IMR-90 (cell line): Measurements from ENCODE around the gene MMRN1. TPM values are rescaled to one million over a fixed set of nuclear protein-coding genes. Genes with fewer than 3 reads are reported as not detected.

Source experiments
- ATAC-seq: fragments of 200-7000 bp; cut with Tn5 transposase; 2 replicates; pipeline ENCODE4 v1.9.1; 2020; ENCODE audit warnings: low read depth, mild to moderate bottlenecking, moderate library complexity
- BruUV-seq: library from RNA; stranded (reverse); fragments of 400-500 nt; replicated peaks from 2 replicates; lab custom pipeline; 2021; lab: Mats Ljungman, UMichigan
- CTCF ChIA-PET: fragments of 300-600 bp; formaldehyde crosslinking; extraction: SDS; loops from one replicate; lab custom pipeline; 2021; ENCODE audit warnings: antibody characterized with exemption; lab: Yijun Ruan, JAX
- POLR2A ChIA-PET: fragments of 300-600 bp; sonication (Branson Sonifier 250); formaldehyde crosslinking; loops from one replicate; lab custom pipeline; 2022; ENCODE audit warnings: antibody characterized with exemption; ENCODE audit not compliant: unreplicated experiment; lab: Charles Lee
- DNase-seq: peaks from one replicate; pipeline ENCODE4 v3.0.0; 2013
- H2AFZ ChIP-seq: replicated peaks from 2 replicates; pipeline ENCODE3; 2013; ENCODE audit warnings: low read length, mild to moderate bottlenecking; ENCODE audit not compliant: poor library complexity
- H2AK5ac ChIP-seq: 2 replicates; pipeline ENCODE4 v1.6.1; 2013; ENCODE audit warnings: low read depth, low read length, inconsistent platforms
- H2AK9ac ChIP-seq: replicated peaks from 2 replicates; pipeline ENCODE3; 2013; ENCODE audit warnings: mild to moderate bottlenecking, low read depth, low read length, moderate library complexity; ENCODE audit not compliant: poor library complexity
- H2BK120ac ChIP-seq: 2 replicates; pipeline ENCODE4 v1.6.1; 2013; ENCODE audit warnings: low read depth, low read length, inconsistent platforms
- H2BK15ac ChIP-seq: 3 replicates; pipeline ENCODE4 v1.6.1; 2013; ENCODE audit warnings: low read depth, low read length, inconsistent platforms
- H2BK20ac ChIP-seq: 2 replicates; pipeline ENCODE4 v1.6.1; 2013; ENCODE audit warnings: low read depth, mild to moderate bottlenecking, inconsistent platforms, low read length, moderate library complexity
- H2BK5ac ChIP-seq: 2 replicates; pipeline ENCODE4 v1.6.1; 2013; ENCODE audit warnings: mild to moderate bottlenecking, low read depth, low read length, inconsistent platforms; ENCODE audit not compliant: poor library complexity, severe bottlenecking
- H3K14ac ChIP-seq: replicated peaks from 2 replicates; pipeline ENCODE4 v1.6.1; 2013; ENCODE audit warnings: low read depth, low read length, inconsistent platforms
- H3K18ac ChIP-seq: 2 replicates; pipeline ENCODE4 v1.6.1; 2013; ENCODE audit warnings: low read depth, low read length, control low read depth
- H3K23ac ChIP-seq: 2 replicates; pipeline ENCODE4 v1.6.1; 2013; ENCODE audit warnings: low read depth, low read length, inconsistent platforms
- H3K27ac ChIP-seq: 2 replicates; pipeline ENCODE4 v1.5.1; 2013; ENCODE audit warnings: mild to moderate bottlenecking, control low read depth, low read length; ENCODE audit not compliant: insufficient read depth
- H3K27me3 ChIP-seq: 2 replicates; pipeline ENCODE4 v1.6.1; 2013; ENCODE audit warnings: low read length; ENCODE audit not compliant: control insufficient read depth, insufficient read depth
- H3K36me3 ChIP-seq: 2 replicates; pipeline ENCODE4 v1.6.1; 2013; ENCODE audit warnings: low read length, mixed read lengths; ENCODE audit not compliant: control insufficient read depth, insufficient read depth
- H3K4ac ChIP-seq: 2 replicates; pipeline ENCODE4 v1.6.1; 2013; ENCODE audit warnings: low read depth, low read length, inconsistent platforms
- H3K4me1 ChIP-seq: 2 replicates; pipeline ENCODE4 v1.6.1; 2013; ENCODE audit warnings: low read length, mixed read lengths; ENCODE audit not compliant: control insufficient read depth, insufficient read depth
- H3K4me2 ChIP-seq: 2 replicates; pipeline ENCODE4 v1.6.1; 2013; ENCODE audit warnings: low read depth, mild to moderate bottlenecking, control low read depth, low read length, moderate library complexity
- H3K4me3 ChIP-seq: 2 replicates; pipeline ENCODE4 v1.5.1; 2013; ENCODE audit warnings: low read depth, mild to moderate bottlenecking, control low read depth, low read length, moderate library complexity; ENCODE audit not compliant: insufficient read depth
- H3K56ac ChIP-seq: 2 replicates; pipeline ENCODE4 v1.6.1; 2013; ENCODE audit warnings: low read length, inconsistent platforms; ENCODE audit not compliant: insufficient read depth; ENCODE audit errors: extremely low read depth
- H3K79me1 ChIP-seq, 2 experiments: 2 replicates each; pipeline ENCODE4 v1.6.1; 2013; ENCODE audit warnings: low read length in 2 of 2, inconsistent platforms in 1 of 2, low read depth in 1 of 2
- H3K9ac ChIP-seq: 2 replicates; pipeline ENCODE4 v1.6.1; 2013; ENCODE audit warnings: low read depth, low read length, control low read depth
- H3K9me1 ChIP-seq: 2 replicates; pipeline ENCODE4 v1.6.1; 2013; ENCODE audit warnings: low read length, inconsistent platforms; ENCODE audit not compliant: insufficient read depth
- H3K9me3 ChIP-seq: 2 replicates; pipeline ENCODE4 v1.6.1; 2013; ENCODE audit warnings: low read length; ENCODE audit not compliant: control insufficient read depth, insufficient read depth
- H4K20me1 ChIP-seq: 2 replicates; pipeline ENCODE4 v1.6.1; 2013; ENCODE audit warnings: low read length, inconsistent platforms; ENCODE audit not compliant: insufficient read depth
- H4K5ac ChIP-seq: 2 replicates; pipeline ENCODE4 v1.6.1; 2013; ENCODE audit warnings: mild to moderate bottlenecking, low read depth, low read length, control low read depth
- H4K8ac ChIP-seq, 2 experiments: 2 replicates each; pipeline ENCODE4 v1.6.1; 2013; ENCODE audit warnings: low read depth in 2 of 2, low read length in 2 of 2, control low read depth in 1 of 2, inconsistent platforms in 1 of 2
- H4K91ac ChIP-seq: 2 replicates; pipeline ENCODE4 v1.6.1; 2013; ENCODE audit warnings: low read depth, low read length, inconsistent platforms; ENCODE audit not compliant: insufficient read depth
- BHLHE40 ChIP-seq: fragments of 150-350 bp; IDR thresholded peaks from 2 replicates; pipeline ENCODE4 v1.6.1; 2016; ENCODE audit warnings: mild to moderate bottlenecking, low read depth, low read length
- CEBPB ChIP-seq: IDR thresholded peaks from 2 replicates; pipeline ENCODE4 v1.6.1; 2012; ENCODE audit warnings: low read depth, low read length, improper control_type of control experiment
- FOS ChIP-seq: fragments of 150-350 bp; IDR thresholded peaks from 2 replicates; pipeline ENCODE4 v1.6.1; 2016; ENCODE audit warnings: low read depth, low read length
- MAFK ChIP-seq: IDR thresholded peaks from 2 replicates; pipeline ENCODE4 v1.6.1; 2012; ENCODE audit warnings: low read depth, low read length, improper control_type of control experiment
- MAZ ChIP-seq: IDR thresholded peaks from 2 replicates; pipeline ENCODE4 v1.6.1; 2012; ENCODE audit warnings: low read depth, mild to moderate bottlenecking, low read length, improper control_type of control experiment, moderate library complexity, borderline replicate concordance
- MXI1 ChIP-seq: IDR thresholded peaks from 2 replicates; pipeline ENCODE4 v1.6.1; 2012; ENCODE audit warnings: low read depth, mild to moderate bottlenecking, low read length, moderate library complexity, borderline replicate concordance
- NFE2L2 ChIP-seq: fragments of 150-350 bp; IDR thresholded peaks from 2 replicates; pipeline ENCODE4 v1.6.1; 2016; ENCODE audit warnings: low read depth, mild to moderate bottlenecking, low read length
- POLR2A ChIP-seq: IDR thresholded peaks from 2 replicates; pipeline ENCODE4 v1.6.1; 2012; ENCODE audit warnings: mild to moderate bottlenecking, low read depth, low read length
- RAD21 ChIP-seq: IDR thresholded peaks from 2 replicates; pipeline ENCODE4 v1.6.1; 2012; ENCODE audit warnings: low read length, improper control_type of control experiment
- RFX5 ChIP-seq: IDR thresholded peaks from 2 replicates; pipeline ENCODE4 v1.8.0; 2012; ENCODE audit warnings: low read depth, mild to moderate bottlenecking, low read length, moderate library complexity
- SMC3 ChIP-seq: fragments of 150-350 bp; IDR thresholded peaks from 2 replicates; pipeline ENCODE4 v1.6.1; 2016; ENCODE audit warnings: low read depth, mild to moderate bottlenecking, antibody characterized with exemption, low read length, moderate library complexity
- WGBS, 2 experiments: methylation state at CpG; one replicate each; pipeline versions ENCODE4 v1.1.5 to v1.1.7; 2013; ENCODE audit warnings: missing lambda C conversion rate in 2 of 2; ENCODE audit not compliant: insufficient read length in 1 of 2; ENCODE audit errors: extremely low coverage in 2 of 2; 5-methylcytosine and 5-hydroxymethylcytosine counted together
- dilution Hi-C: fragments of 300-500 bp; cut with HindIII; formaldehyde crosslinking; loops from one replicate; pipeline ENCODE4 v1.14.3; 2018; ENCODE audit warnings: low sequenced_read_pairs; ENCODE audit not compliant: unreplicated experiment
- in situ Hi-C: fragments of 300-500 bp; cut with MboI; formaldehyde crosslinking; loops from 3 replicates; pipeline ENCODE4 v1.14.3; 2019; ENCODE audit warnings: low sequenced_read_pairs, inconsistent platforms, mixed read lengths
- intact Hi-C: fragments of 100-400 bp; cut with micrococcal nuclease; formaldehyde crosslinking; loops from 2 replicates; pipeline ENCODE4 v1.10.0; 2022
- polyA plus RNA-seq, 3 experiments: library from polyadenylated mRNA; depleted of rRNA; stranded (reverse); fragments of >200 nt; gene quantifications; 2 replicates each; pipeline ENCODE4 v1.2.3, GENCODE V29; 2012; ENCODE audit warnings: low replicate concordance in 1 of 3
- total RNA-seq: library from RNA; depleted of rRNA; stranded (reverse); fragments of >200 nt; gene quantifications from 2 replicates; pipeline ENCODE4 v1.2.3, GENCODE V29; 2012
- TF ChIP-seq, protein P1 (sequence below): fragments of 150-350 bp; IDR thresholded peaks from 2 replicates; pipeline ENCODE4 v1.6.1; 2016; ENCODE audit warnings: low read depth, mild to moderate bottlenecking, low read length, moderate library complexity, borderline replicate concordance
- TF ChIP-seq, protein P2 (sequence below): conservative IDR thresholded peaks from 2 replicates; pipeline ENCODE4 v1.5.1; 2012; ENCODE audit warnings: mild to moderate bottlenecking, low read depth, low read length, improper control_type of control experiment
- TF ChIP-seq, protein P3 (sequence below): fragments of 150-350 bp; IDR thresholded peaks from 2 replicates; pipeline ENCODE4 v1.6.1; 2017; ENCODE audit warnings: mild to moderate bottlenecking, antibody characterized with exemption, low read length, low read depth

Gene MMRN1
- total and polyA plus RNA-seq, 2 of the 4 experiments (the other 2 are of a cell fraction), result not detected

DNA sequence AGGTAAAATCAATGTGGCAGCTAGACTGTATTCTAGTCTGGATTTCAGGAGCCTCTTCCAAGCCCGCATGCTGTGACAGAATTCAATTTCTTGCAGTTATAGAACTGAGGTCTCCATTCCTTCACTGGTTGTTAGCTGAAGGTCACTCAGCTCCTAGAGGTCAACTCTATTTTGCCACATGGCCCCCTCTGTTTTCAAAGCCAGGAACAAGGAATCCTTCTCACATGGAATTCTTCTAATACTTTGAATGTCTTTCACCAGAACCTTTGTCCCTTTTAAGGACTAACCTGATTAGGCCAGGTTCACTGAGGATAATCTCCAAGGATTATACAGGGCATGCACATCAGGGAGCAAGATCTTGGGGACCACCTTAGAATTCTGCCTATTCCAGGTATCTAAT, 23.4 kb upstream of the MMRN1 start:
- H3K4me1 ChIP-seq, result no peaks in the 10 kb centered on the region
- no peak overlapping the region for H2BK20ac ChIP-seq
- intact Hi-C loops (no loop called here), in situ Hi-C loops (loop anchor here (10.0 to 25.0 kb wide), 2 partner anchors 206 to 384 kb away; no protein-coding TSS in a partner anchor), dilution Hi-C loops (no loop called here)
- no peak overlapping the region for H3K4me2 ChIP-seq
- H2BK15ac ChIP-seq, result no peak overlapping the region
- H4K20me1 ChIP-seq, result no peaks in the 10 kb centered on the region
- no peak overlapping the region for H2AK5ac ChIP-seq
- H3K27me3 ChIP-seq, result no peaks in the 10 kb centered on the region
- H2BK120ac ChIP-seq, result no peak overlapping the region
- H4K91ac ChIP-seq, result no peak overlapping the region
- H4K8ac ChIP-seq, result no peak overlapping the region
- H2AFZ ChIP-seq, result no peak overlapping the region
- no TSS peak for BruUV-seq
- no peak overlapping the region for H3K56ac ChIP-seq
- no peaks in the 10 kb centered on the region for H3K9me1 ChIP-seq
- H2BK5ac ChIP-seq, result no peak overlapping the region
- H3K79me1 ChIP-seq, result no peaks in the 10 kb centered on the region
- ChIA-PET CTCF (no interaction called here), POLR2A (no interaction called here)
- H2AK9ac ChIP-seq, result no peak overlapping the region
- H3K36me3 ChIP-seq, result no peaks in the 10 kb centered on the region
- no peak overlapping the region for H3K9ac ChIP-seq
- no peak for ATAC-seq
- no peak overlapping the region for H3K23ac ChIP-seq
- H3K9me3 ChIP-seq, result no peaks in the 10 kb centered on the region
- DNase-seq, result no peak
- no peak for TF ChIP-seq NFE2L2
- TF ChIP-seq BHLHE40, result no peak
- TF ChIP-seq, protein P1, sequence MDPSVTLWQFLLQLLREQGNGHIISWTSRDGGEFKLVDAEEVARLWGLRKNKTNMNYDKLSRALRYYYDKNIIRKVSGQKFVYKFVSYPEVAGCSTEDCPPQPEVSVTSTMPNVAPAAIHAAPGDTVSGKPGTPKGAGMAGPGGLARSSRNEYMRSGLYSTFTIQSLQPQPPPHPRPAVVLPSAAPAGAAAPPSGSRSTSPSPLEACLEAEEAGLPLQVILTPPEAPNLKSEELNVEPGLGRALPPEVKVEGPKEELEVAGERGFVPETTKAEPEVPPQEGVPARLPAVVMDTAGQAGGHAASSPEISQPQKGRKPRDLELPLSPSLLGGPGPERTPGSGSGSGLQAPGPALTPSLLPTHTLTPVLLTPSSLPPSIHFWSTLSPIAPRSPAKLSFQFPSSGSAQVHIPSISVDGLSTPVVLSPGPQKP, result no peak
- TF ChIP-seq RFX5, result no peak
- TF ChIP-seq MAFK, result no peak
- no peak for TF ChIP-seq MXI1
- no peak for TF ChIP-seq MAZ
- no peak for TF ChIP-seq CEBPB
- TF ChIP-seq RAD21, result no peak
- TF ChIP-seq, protein P2, sequence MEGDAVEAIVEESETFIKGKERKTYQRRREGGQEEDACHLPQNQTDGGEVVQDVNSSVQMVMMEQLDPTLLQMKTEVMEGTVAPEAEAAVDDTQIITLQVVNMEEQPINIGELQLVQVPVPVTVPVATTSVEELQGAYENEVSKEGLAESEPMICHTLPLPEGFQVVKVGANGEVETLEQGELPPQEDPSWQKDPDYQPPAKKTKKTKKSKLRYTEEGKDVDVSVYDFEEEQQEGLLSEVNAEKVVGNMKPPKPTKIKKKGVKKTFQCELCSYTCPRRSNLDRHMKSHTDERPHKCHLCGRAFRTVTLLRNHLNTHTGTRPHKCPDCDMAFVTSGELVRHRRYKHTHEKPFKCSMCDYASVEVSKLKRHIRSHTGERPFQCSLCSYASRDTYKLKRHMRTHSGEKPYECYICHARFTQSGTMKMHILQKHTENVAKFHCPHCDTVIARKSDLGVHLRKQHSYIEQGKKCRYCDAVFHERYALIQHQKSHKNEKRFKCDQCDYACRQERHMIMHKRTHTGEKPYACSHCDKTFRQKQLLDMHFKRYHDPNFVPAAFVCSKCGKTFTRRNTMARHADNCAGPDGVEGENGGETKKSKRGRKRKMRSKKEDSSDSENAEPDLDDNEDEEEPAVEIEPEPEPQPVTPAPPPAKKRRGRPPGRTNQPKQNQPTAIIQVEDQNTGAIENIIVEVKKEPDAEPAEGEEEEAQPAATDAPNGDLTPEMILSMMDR, result no peak
- TF ChIP-seq POLR2A, result no peak
- TF ChIP-seq, protein P3, sequence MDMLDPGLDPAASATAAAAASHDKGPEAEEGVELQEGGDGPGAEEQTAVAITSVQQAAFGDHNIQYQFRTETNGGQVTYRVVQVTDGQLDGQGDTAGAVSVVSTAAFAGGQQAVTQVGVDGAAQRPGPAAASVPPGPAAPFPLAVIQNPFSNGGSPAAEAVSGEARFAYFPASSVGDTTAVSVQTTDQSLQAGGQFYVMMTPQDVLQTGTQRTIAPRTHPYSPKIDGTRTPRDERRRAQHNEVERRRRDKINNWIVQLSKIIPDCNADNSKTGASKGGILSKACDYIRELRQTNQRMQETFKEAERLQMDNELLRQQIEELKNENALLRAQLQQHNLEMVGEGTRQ, result no peak
- no peak for TF ChIP-seq FOS
- no peak for TF ChIP-seq SMC3
- H3K18ac ChIP-seq, result no peak overlapping the region
- no peak overlapping the region for H3K14ac ChIP-seq
- H3K4ac ChIP-seq, result no peak overlapping the region
- WGBS, 2 experiments, result no CpG with 5 or more reads among the region's 1 CpG
- H3K4me3 ChIP-seq, result no peak overlapping the region
- no peak overlapping the region for H3K27ac ChIP-seq
- H4K5ac ChIP-seq, result no peak overlapping the region
